ENCODE measurements around the gene SEBOX. TPM values are rescaled to one million over a fixed set of nuclear protein-coding genes. Genes with fewer than 3 reads are reported as not detected.

Gene SEBOX
- total RNA-seq, 1 experiment from 2014 or later, result not detected

GRCh38 chr17:28338056-28338768 is 26.8 kb downstream of the SEBOX start:
- peak; percentile 14 for DNase-seq
- no peaks in the 10 kb centered on the region for H3F3A ChIP-seq (ENCODE audit: low read length, unreplicated experiment)
- H3K4me2 ChIP-seq (ENCODE audit: low read length), result peak overlapping the region; percentile 56
- TF ChIP-seq EZH2 (IDR thresholded peaks at IDR 0.05; ENCODE audit: low read length, unreplicated experiment) (no peak), EZH2phosphoT487 (IDR thresholded peaks at IDR 0.05; ENCODE audit: borderline replicate concordance, low read length) (no peak), CTCF (conservative IDR thresholded peaks at IDR 0.05; ENCODE audit: low read depth, low read length) (no peak)
- ATAC-seq, result no peak
- intact Hi-C loops (cut with micrococcal nuclease), result no loop called here
- 0 out of 2 replicates have a peak, but pooled peaks cover 6% of the 10 kb centered on the region for H4K20me1 ChIP-seq (ENCODE audit: low read length)
- peaks cover 58% of the 10 kb centered on the region for H3K79me2 ChIP-seq (ENCODE audit: low read length)
- ChIA-PET CTCF (no interaction called here), POLR2A (ENCODE audit: unreplicated experiment) (interaction anchor here (0.8 kb wide), 1 partner anchor 132 kb away, joined by 6 read pairs; no protein-coding TSS in a partner anchor)
- H3K4me1 ChIP-seq (ENCODE audit: insufficient read depth, low read length), result peaks cover 25% of the 10 kb centered on the region
- no peaks in the 10 kb centered on the region for H3K27me3 ChIP-seq (ENCODE audit: low read length)
- no peak overlapping the region for H2AFZ ChIP-seq (ENCODE audit: low read length)
- no peak overlapping the region for H3K9ac ChIP-seq (ENCODE audit: low read length)
- H3K36me3 ChIP-seq (ENCODE audit: low read depth, low read length), result no peaks in the 10 kb centered on the region
- no peak overlapping the region for H3K27ac ChIP-seq (ENCODE audit: low read length)
- no peak overlapping the region for H3K4me3 ChIP-seq (ENCODE audit: low read length)
- H3K9me3 ChIP-seq (ENCODE audit: low read length), result no peaks in the 10 kb centered on the region
- H3K9me2 ChIP-seq (replicated peaks; ENCODE audit: low read length), result no peaks in the 10 kb centered on the region
- BruUV-seq (replicated peaks), result no TSS peak

GRCh38 chr17:28335959-28336871 is 28.8 kb downstream of the SEBOX start:
- H3K4me2 ChIP-seq (ENCODE audit: low read length), result peak overlapping the region; percentile 91
- peak; percentile 70 for DNase-seq
- no peaks in the 10 kb centered on the region for H3K36me3 ChIP-seq (ENCODE audit: low read depth, low read length)
- intact Hi-C loops (cut with micrococcal nuclease), result loop anchor here (1.0 kb wide), 1 partner anchor 21 kb away; the partner anchor contains the start of gene POLDIP2
- no peaks in the 10 kb centered on the region for H3K27me3 ChIP-seq (ENCODE audit: low read length)
- no peaks in the 10 kb centered on the region for H3F3A ChIP-seq (ENCODE audit: low read length, unreplicated experiment)
- TSS peak; percentile 55 for BruUV-seq (replicated peaks)
- H4K20me1 ChIP-seq (ENCODE audit: low read length), result 0 out of 2 replicates have a peak, but pooled peaks cover 6% of the 10 kb centered on the region
- H3K4me3 ChIP-seq (ENCODE audit: low read length), result peak overlapping the region; percentile 97
- ChIA-PET POLR2A (ENCODE audit: unreplicated experiment) (interaction anchor here (0.6 to 2.3 kb wide), 5 partner anchors 11 to 108 kb away, joined by 3 to 14 read pairs (median 4); partner anchors contain the start of gene POLDIP2), CTCF (interaction anchor here (0.6 to 1.4 kb wide), 3 partner anchors 11 to 87 kb away, joined by 3 to 6 read pairs (median 5); partner anchors contain the start of gene POLDIP2)
- peaks cover 60% of the 10 kb centered on the region for H3K79me2 ChIP-seq (ENCODE audit: low read length)
- no peak for TF ChIP-seq CTCF (conservative IDR thresholded peaks at IDR 0.05; ENCODE audit: low read depth, low read length)
- no peaks in the 10 kb centered on the region for H3K9me3 ChIP-seq (ENCODE audit: low read length)
- H3K9ac ChIP-seq (ENCODE audit: low read length), result peak overlapping the region; percentile 91
- H3K4me1 ChIP-seq (ENCODE audit: insufficient read depth, low read length), result peaks cover 25% of the 10 kb centered on the region
- peak overlapping the region; percentile 78 for H3K27ac ChIP-seq (ENCODE audit: low read length)
- ATAC-seq, result peak; percentile 22
- no peaks in the 10 kb centered on the region for H3K9me2 ChIP-seq (replicated peaks; ENCODE audit: low read length)
- H2AFZ ChIP-seq (ENCODE audit: low read length), result peak overlapping the region; percentile 78
